22Rv1 (cell line): ENCODE measurements around the gene ADIPOR2.

Experiments
- ZFX ChIP-seq: fragments of 450-650 bp; IDR thresholded peaks from 2 replicates; pipeline ENCODE4 v1.6.1; 2017; ENCODE audit warnings: antibody characterized with exemption, borderline replicate concordance
- TF ChIP-seq, protein P1 (sequence below): fragments of 450-650 bp; IDR thresholded peaks from 2 replicates; pipeline ENCODE4 v1.5.1; 2017; ENCODE audit warnings: mild to moderate bottlenecking

DNA sequence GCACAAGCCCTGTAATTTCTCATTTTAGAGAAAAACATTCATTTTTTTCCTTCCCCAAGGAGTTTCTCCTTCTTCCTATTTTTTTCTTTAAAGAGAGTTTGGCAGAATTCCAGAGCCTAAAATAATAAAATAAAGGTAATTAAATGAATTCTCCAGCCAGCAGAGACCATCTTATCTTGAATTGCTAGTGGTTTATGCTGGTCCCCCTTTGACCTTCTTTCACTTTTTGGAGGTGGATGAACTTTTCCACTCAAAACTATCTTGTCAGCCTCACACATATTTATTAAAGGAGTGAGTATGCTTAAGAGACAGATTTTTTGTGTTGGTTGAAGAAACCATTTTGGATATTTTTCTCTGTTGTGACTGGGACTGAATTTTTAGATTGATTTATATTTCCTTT, 47.6 kb downstream of the ADIPOR2 start:
- TF ChIP-seq, protein P1, sequence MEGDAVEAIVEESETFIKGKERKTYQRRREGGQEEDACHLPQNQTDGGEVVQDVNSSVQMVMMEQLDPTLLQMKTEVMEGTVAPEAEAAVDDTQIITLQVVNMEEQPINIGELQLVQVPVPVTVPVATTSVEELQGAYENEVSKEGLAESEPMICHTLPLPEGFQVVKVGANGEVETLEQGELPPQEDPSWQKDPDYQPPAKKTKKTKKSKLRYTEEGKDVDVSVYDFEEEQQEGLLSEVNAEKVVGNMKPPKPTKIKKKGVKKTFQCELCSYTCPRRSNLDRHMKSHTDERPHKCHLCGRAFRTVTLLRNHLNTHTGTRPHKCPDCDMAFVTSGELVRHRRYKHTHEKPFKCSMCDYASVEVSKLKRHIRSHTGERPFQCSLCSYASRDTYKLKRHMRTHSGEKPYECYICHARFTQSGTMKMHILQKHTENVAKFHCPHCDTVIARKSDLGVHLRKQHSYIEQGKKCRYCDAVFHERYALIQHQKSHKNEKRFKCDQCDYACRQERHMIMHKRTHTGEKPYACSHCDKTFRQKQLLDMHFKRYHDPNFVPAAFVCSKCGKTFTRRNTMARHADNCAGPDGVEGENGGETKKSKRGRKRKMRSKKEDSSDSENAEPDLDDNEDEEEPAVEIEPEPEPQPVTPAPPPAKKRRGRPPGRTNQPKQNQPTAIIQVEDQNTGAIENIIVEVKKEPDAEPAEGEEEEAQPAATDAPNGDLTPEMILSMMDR, result no peak
- TF ChIP-seq ZFX, result no peak
